Subcutaneous adipose tissue (tissue), 4 donors: ENCODE data around the gene ATP5PO. TPM values are rescaled to one million over a fixed set of nuclear protein-coding genes. Genes with fewer than 3 reads are reported as not detected.

ENCODE experiments used
- CTCF ChIP-seq: fragments of 450-650 bp; IDR thresholded peaks from one replicate; pipeline ENCODE4 v1.5.1; 2016; ENCODE audit warnings: low read depth, mild to moderate bottlenecking, control low read depth, antibody characterized with exemption, moderate library complexity
- total RNA-seq, 4 donors: library from RNA; depleted of rRNA; stranded (reverse); fragments of >200 nt; gene quantifications; one replicate each; pipeline ENCODE4 v1.1.0, GENCODE V29; 2016

ATP5PO gene
- total RNA-seq, 4 donors from 2014 or later = 166 to 271 (median 236) TPM

- no peak for TF ChIP-seq CTCF
Measured at GRCh38 chr21:33865176-33865575, 50.4 kb downstream of the ATP5PO start.

GRCh38 chr21:33864150-33864549 is 51.5 kb downstream of the ATP5PO start:
- TF ChIP-seq CTCF = no peak

- no peak for TF ChIP-seq CTCF
Measured at GRCh38 chr21:33861125-33861524, 54.5 kb downstream of the ATP5PO start.

- no peak for TF ChIP-seq CTCF
Measured at GRCh38 chr21:33860332-33860879, 55.2 kb downstream of the ATP5PO start.

GRCh38 chr21:33859373-33860102 is 56.1 kb downstream of the ATP5PO start:
- TF ChIP-seq CTCF = no peak

GRCh38 chr21:33858667-33859372 is 56.8 kb downstream of the ATP5PO start:
- no peak for TF ChIP-seq CTCF
